Neural cell (in vitro differentiated cells): ENCODE results near the gene LNP1.

Experiments
- CTCF ChIP-seq: fragments of 450-650 bp; IDR thresholded peaks from 2 replicates; pipeline ENCODE4 v1.5.1; 2014; ENCODE audit warnings: antibody characterized with exemption, mild to moderate bottlenecking, moderate library complexity; ENCODE audit not compliant: poor library complexity, severe bottlenecking
- EP300 ChIP-seq: fragments of 450-650 bp; conservative IDR thresholded peaks from 2 replicates; pipeline ENCODE4 v1.6.1; 2014; ENCODE audit warnings: antibody characterized with exemption, mild to moderate bottlenecking, moderate library complexity; ENCODE audit not compliant: poor library complexity, severe bottlenecking
- EZH2 ChIP-seq: fragments of 200-600, 300-800 bp; shearing (Covaris generic), sonication (generic); IDR thresholded peaks from 2 replicates; pipeline ENCODE4 v1.6.1; 2014; ENCODE audit warnings: antibody characterized with exemption, low read length, borderline replicate concordance, mild to moderate bottlenecking; ENCODE audit not compliant: insufficient read depth, poor library complexity, severe bottlenecking
- POLR2AphosphoS5 ChIP-seq: IDR thresholded peaks from 2 replicates; pipeline ENCODE4 v1.6.1; 2012
- TAF1 ChIP-seq: IDR thresholded peaks from 2 replicates; pipeline ENCODE4 v1.6.1; 2012; ENCODE audit warnings: low read depth

- TF ChIP-seq CTCF = no peak
- TF ChIP-seq EZH2 = no peak
- no peak for TF ChIP-seq POLR2AphosphoS5
- no peak for TF ChIP-seq EP300
- no peak for TF ChIP-seq TAF1
Measured at GRCh38 chr3:100465892-100466777, 64.8 kb downstream of the LNP1 start.
